Transverse colon (tissue), 4 donors: Measurements from ENCODE around the gene MCOLN1.

Experiments used
- CTCF ChIP-seq, 5 experiments: fragments of 200-600 bp in 3 of 5; fragments of 450-650 bp in 2 of 5; sonication (generic) in 3 of 5; IDR thresholded peaks; 1 replicate in 2 of 5; 2 replicates in 3 of 5; pipeline ENCODE4 v1.5.1; 2016 to 2017; ENCODE audit warnings: antibody characterized with exemption in 5 of 5, inconsistent platforms in 3 of 5, mild to moderate bottlenecking in 2 of 5, moderate library complexity in 1 of 5
- POLR2AphosphoS5 ChIP-seq, 3 donors: sonication (generic); formaldehyde crosslinking; IDR thresholded peaks; one replicate each; pipeline ENCODE4 v1.6.1; 2016; ENCODE audit warnings: antibody characterized with exemption in 3 of 3

- TF ChIP-seq CTCF (IDR thresholded peaks at IDR 0.05): no peak
- no peak for TF ChIP-seq POLR2AphosphoS5 (IDR thresholded peaks at IDR 0.05)
Observed at GRCh38 chr19:7527516-7528191, 5.2 kb downstream of the MCOLN1 start.
